ENCODE data around the gene LHFPL2.

Gene LHFPL2

DNA sequence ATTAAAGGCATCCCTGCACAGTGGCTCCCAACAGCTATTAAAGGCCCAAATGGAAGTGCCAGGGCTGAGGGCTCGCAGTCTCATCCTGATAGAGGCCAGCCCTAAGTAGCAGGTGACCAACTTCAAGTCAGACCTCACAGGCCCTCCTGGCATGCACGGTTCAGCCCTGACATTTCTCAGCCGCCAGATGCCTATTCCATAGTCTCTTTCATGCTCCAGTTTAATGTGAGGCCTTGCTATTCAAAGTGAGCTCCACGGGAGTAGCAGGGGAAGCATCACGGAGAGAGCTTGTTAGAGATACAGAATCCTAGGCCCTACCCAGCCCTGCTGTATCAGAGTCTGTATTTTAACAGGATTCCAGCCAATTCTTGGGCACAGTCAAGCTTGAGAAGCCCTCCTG, 11.1 kb downstream of the LHFPL2 start:
- H3K27ac ChIP-seq = no peak overlapping the region
- TF ChIP-seq, protein P1, sequence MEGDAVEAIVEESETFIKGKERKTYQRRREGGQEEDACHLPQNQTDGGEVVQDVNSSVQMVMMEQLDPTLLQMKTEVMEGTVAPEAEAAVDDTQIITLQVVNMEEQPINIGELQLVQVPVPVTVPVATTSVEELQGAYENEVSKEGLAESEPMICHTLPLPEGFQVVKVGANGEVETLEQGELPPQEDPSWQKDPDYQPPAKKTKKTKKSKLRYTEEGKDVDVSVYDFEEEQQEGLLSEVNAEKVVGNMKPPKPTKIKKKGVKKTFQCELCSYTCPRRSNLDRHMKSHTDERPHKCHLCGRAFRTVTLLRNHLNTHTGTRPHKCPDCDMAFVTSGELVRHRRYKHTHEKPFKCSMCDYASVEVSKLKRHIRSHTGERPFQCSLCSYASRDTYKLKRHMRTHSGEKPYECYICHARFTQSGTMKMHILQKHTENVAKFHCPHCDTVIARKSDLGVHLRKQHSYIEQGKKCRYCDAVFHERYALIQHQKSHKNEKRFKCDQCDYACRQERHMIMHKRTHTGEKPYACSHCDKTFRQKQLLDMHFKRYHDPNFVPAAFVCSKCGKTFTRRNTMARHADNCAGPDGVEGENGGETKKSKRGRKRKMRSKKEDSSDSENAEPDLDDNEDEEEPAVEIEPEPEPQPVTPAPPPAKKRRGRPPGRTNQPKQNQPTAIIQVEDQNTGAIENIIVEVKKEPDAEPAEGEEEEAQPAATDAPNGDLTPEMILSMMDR (conservative IDR thresholded peaks at IDR 0.05) = no peak

- TF ChIP-seq, protein P1 (conservative IDR thresholded peaks at IDR 0.05) = no peak
- no peak overlapping the region for H3K27ac ChIP-seq
Observed at GRCh38 chr5:78636682-78637081, 11.9 kb downstream of the LHFPL2 start.

GRCh38 chr5:78634634-78635033, 13.9 kb downstream of the LHFPL2 start:
- TF ChIP-seq, protein P1 (conservative IDR thresholded peaks at IDR 0.05) = peak; percentile 22; the same call in 1 of the 2 replicates
- H3K27ac ChIP-seq = no peak overlapping the region

DNA sequence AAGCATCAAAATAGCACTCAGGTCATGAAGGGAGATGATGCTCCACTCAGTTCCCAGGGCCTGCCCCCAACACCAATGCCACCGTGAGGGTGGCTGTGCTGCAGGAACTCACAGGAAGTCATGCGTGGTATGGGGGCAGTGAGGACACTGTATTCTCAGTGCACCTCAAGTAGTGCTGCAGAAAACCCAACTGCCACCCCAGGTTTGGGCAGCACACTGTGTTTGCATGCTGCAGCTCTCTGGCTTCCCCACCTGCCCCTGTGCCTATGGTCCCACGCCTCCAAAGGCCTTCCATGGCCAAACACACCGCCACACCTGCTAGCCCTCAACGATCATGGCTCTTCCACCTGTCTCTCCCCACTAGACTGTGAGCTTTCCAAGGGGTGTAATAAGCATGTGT, 14.3 kb downstream of the LHFPL2 start:
- TF ChIP-seq, protein P1 (conservative IDR thresholded peaks at IDR 0.05) = no peak
- H3K27ac ChIP-seq = no peak overlapping the region

DNA sequence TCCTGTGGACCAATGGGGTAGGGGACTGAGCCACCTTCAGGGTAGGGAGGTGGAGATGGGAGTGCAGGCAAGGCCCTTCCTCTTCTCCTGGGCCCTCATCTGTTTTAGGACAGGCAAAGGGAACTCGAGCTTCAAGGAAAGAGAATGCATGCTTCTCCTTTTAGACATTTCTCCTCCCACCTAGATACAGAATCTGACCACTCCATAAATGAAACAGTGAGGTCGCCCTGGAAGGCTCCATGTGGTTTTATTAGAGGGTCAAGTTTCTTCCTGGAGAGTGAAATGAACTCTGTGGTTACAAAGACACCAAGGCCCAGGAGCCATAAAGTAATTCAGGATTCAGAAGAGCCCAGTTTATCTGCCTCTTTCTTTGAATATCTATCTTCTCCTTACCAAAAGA, 14.9 kb downstream of the LHFPL2 start:
- TF ChIP-seq, protein P1 (conservative IDR thresholded peaks at IDR 0.05) = no peak
- H3K27ac ChIP-seq = no peak overlapping the region

- no peak overlapping the region for H3K27ac ChIP-seq
Observed at GRCh38 chr5:78632467-78632866, 16.1 kb downstream of the LHFPL2 start.

GRCh38 chr5:78631931-78632330, 16.6 kb downstream of the LHFPL2 start:
- H3K27ac ChIP-seq = no peak overlapping the region
- TF ChIP-seq, protein P1 (conservative IDR thresholded peaks at IDR 0.05) = no peak

More at GRCh38 chr5:78632467-78632866, 16.1 kb downstream of the LHFPL2 start:
- TF ChIP-seq, protein P1 (conservative IDR thresholded peaks at IDR 0.05) = no peak

All from VCaP (cell line).